SU-DHL-6 (cell line): ENCODE measurements around the gene VPS29.

Source experiments
- CTCF ChIP-seq: fragments of 200-600 bp; sonication (generic); IDR thresholded peaks from one replicate; pipeline ENCODE4 v1.5.1; 2017; ENCODE audit warnings: antibody characterized with exemption, mild to moderate bottlenecking, low read length, moderate library complexity; ENCODE audit not compliant: insufficient read depth, poor library complexity, severe bottlenecking
- EZH2phosphoT487 ChIP-seq: fragments of 200-600 bp; sonication (generic), shearing (Covaris generic); conservative IDR thresholded peaks from 2 replicates; pipeline ENCODE4 v1.6.1; 2018; ENCODE audit warnings: mild to moderate bottlenecking, antibody characterized with exemption, low read length, moderate library complexity, mixed read lengths

- TF ChIP-seq CTCF (no peak), EZH2phosphoT487 (no peak)
Measured at GRCh38 chr12:110508071-110508586, 6.2 kb upstream of the VPS29 start.
